Measurements from ENCODE around the gene ZNHIT2.
A peak's percentile ranks its signal among the peaks of the same experiment; 100 is the strongest.

ZNHIT2 gene

GRCh38 chr11:65102142-65103095, 15.1 kb downstream of the ZNHIT2 start:
- no peak for DNase-seq

- no peak for DNase-seq
These were observed 16.7 kb downstream of the ZNHIT2 start for GRCh38 chr11:65100674-65101350.

- DNase-seq = no peak
These were observed 20.6 kb downstream of the ZNHIT2 start for GRCh38 chr11:65096926-65097325.

GRCh38 chr11:65095974-65096806, 21.3 kb downstream of the ZNHIT2 start, which contains the start of gene VPS51:
VPS51 (plus strand) TSS chr11:65096214; CDS start chr11:65096251, 37 bp downstream.
- DNase-seq = peak; percentile 83 to 86

- DNase-seq = no peak
These were observed 22.1 kb downstream of the ZNHIT2 start for GRCh38 chr11:65095427-65095826.

- DNase-seq = no peak
These were observed 26.9 kb downstream of the ZNHIT2 start for GRCh38 chr11:65090628-65091027.

- DNase-seq = no peak
These were observed 27.9 kb downstream of the ZNHIT2 start for GRCh38 chr11:65089621-65090020.

GRCh38 chr11:65087827-65088226, 29.7 kb downstream of the ZNHIT2 start:
- DNase-seq = no peak

GRCh38 chr11:65087216-65087615, 30.3 kb downstream of the ZNHIT2 start:
- no peak for DNase-seq

- DNase-seq = no peak
These were observed 30.7 kb downstream of the ZNHIT2 start for GRCh38 chr11:65086809-65087208.

- no peak for DNase-seq
These were observed 32.1 kb downstream of the ZNHIT2 start for GRCh38 chr11:65085446-65085845.

- DNase-seq = no peak
These were observed 32.7 kb downstream of the ZNHIT2 start for GRCh38 chr11:65084598-65085375.

GRCh38 chr11:65083834-65084597, 33.5 kb downstream of the ZNHIT2 start, which contains the start of the genes CDCA5 and ZFPL1:
CDCA5 (minus strand) TSS chr11:65084040; CDS start chr11:65083978, 62 bp downstream.
ZFPL1 (plus strand) TSS chr11:65084222; CDS start chr11:65084699, 477 bp downstream.
- DNase-seq = peak; percentile 93 to 94

- no peak for DNase-seq
These were observed 34.2 kb downstream of the ZNHIT2 start for GRCh38 chr11:65083134-65083833.

GRCh38 chr11:65078786-65079342, 38.6 kb downstream of the ZNHIT2 start:
- no peak for DNase-seq

GRCh38 chr11:65078151-65078550, 39.4 kb downstream of the ZNHIT2 start:
- peak; percentile 63 to 77 for DNase-seq

GRCh38 chr11:65077451-65077850, 40.0 kb downstream of the ZNHIT2 start:
- DNase-seq = no peak

GRCh38 chr11:65072631-65072966, 44.9 kb downstream of the ZNHIT2 start:
- DNase-seq = no peak

GRCh38 chr11:65071907-65072630, 45.4 kb downstream of the ZNHIT2 start:
- no peak for DNase-seq

- DNase-seq = no peak
These were observed 48.3 kb downstream of the ZNHIT2 start for GRCh38 chr11:65069217-65069616.

Measured in activated CD4-positive, alpha-beta T cell treated with anti-CD3 and anti-CD28 coated beads for 4 hours (primary cell).